ENCODE measurements around the gene SLC6A5. TPM values are rescaled to one million over a fixed set of nuclear protein-coding genes. Genes with fewer than 3 reads are reported as not detected.
A peak's percentile ranks its signal among the peaks of the same experiment; 100 is the strongest.

The SLC6A5 gene
- total RNA-seq, 2 donors from 2014 or later = 0.11 TPM; not detected in 1

DNA sequence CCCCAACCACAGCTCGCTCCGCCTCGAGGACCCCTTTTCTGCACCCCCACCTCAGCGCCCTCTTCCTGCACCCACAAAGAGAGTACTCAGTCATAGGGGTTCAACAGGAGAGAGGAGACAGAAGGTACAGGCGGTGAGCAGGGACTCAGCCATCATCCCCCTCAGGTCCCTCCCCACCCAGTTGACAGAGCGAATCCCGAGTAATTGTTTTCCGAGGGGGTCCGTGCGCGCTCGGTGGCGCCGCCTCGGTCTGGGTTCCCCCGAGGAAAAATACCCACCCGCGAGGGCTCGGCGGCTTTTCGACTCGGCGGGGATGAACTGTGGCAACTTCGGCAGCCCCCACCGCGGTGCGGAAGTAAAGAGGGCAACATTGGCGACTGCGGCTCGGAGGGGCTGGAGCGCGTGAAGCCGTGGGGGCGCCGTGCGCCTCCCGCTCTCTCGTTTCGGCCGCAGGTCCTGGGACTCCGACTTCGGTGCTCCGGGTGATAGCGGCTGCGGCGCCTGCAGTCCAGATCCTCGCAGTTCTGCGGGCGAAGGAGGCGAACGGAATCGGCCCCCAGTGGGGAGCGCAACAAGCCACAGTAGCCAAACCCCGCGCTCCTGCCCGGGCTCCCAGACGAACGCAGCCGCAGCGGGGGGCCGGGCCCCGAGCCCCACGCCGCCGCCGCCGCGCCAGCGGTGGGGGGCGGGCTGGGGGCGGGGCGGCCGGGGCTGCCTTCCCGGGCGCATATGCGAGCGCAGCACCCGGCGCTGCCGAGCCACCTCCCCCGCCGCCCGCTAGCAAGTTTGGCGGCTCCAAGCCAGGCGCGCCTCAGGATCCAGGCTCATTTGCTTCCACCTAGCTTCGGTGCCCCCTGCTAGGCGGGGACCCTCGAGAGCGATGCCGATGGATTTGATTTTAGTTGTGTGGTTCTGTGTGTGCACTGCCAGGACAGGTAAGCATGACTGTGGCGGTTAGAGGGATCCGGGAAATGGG, 69.7 kb downstream of the SLC6A5 start, which contains the start of gene NELL1:
NELL1 (plus strand) TSS at position 743 of the 976 bp plus-strand sequence.
- Histone ChIP-seq H3K9me3 (peaks cover 0 to 5% of the 10 kb centered on the region in 2 donors), H3K4me3 (peak within 1 kb of the TSS in 1 of 2 donors; percentile 35), H3K27ac (no peak within 1 kb of the TSS), H3K4me1 (peaks cover 0 to 18% of the 10 kb centered on the region in 2 donors), H3K36me3 (no peaks in the 10 kb centered on the region), H3K27me3 (peaks cover 8% of the 10 kb centered on the region in 2 donors)
- no peak for TF ChIP-seq CTCF (IDR thresholded peaks at IDR 0.05)
- no peak for DNase-seq (ENCODE audit: low spot score)

GRCh38 chr11:20669820-20670684, 70.6 kb downstream of the SLC6A5 start:
- Histone ChIP-seq H3K27me3 (peaks cover 8% of the 10 kb centered on the region in 2 donors), H3K36me3 (no peaks in the 10 kb centered on the region), H3K4me3 (peak overlapping the region in 1 of 2 donors; percentile 35), H3K4me1 (peaks cover 0 to 18% of the 10 kb centered on the region in 2 donors), H3K9me3 (peaks cover 0 to 5% of the 10 kb centered on the region in 2 donors), H3K27ac (no peak overlapping the region)
- no peak for DNase-seq (ENCODE audit: low spot score)
- no peak for TF ChIP-seq CTCF (IDR thresholded peaks at IDR 0.05)

- Histone ChIP-seq H3K4me3 (no peak overlapping the region), H3K27me3 (peaks cover 8% of the 10 kb centered on the region in 2 donors), H3K27ac (no peak overlapping the region), H3K4me1 (peaks cover 0 to 18% of the 10 kb centered on the region in 2 donors), H3K36me3 (no peaks in the 10 kb centered on the region), H3K9me3 (peaks cover 0 to 4% of the 10 kb centered on the region in 2 donors)
- TF ChIP-seq CTCF (IDR thresholded peaks at IDR 0.05) = no peak
- no peak for DNase-seq (ENCODE audit: low spot score)
Observed at GRCh38 chr11:20670932-20671403, 71.6 kb downstream of the SLC6A5 start.

- H3K27ac ChIP-seq = no peak overlapping the region
- no peaks in the 10 kb centered on the region for H3K36me3 ChIP-seq
- H3K27me3 ChIP-seq = peaks cover 8% of the 10 kb centered on the region in 2 donors
Observed at GRCh38 chr11:20671856-20672546, 72.6 kb downstream of the SLC6A5 start.

More at GRCh38 chr11:20671856-20672546, 72.6 kb downstream of the SLC6A5 start:
- no peak for TF ChIP-seq CTCF (IDR thresholded peaks at IDR 0.05)
- H3K4me1 ChIP-seq = peaks cover 0 to 18% of the 10 kb centered on the region in 2 donors
- DNase-seq (ENCODE audit: low spot score) = no peak
- no peak overlapping the region for H3K4me3 ChIP-seq
- no peaks in the 10 kb centered on the region for H3K9me3 ChIP-seq

Data from right atrium auricular region (tissue), 2 donors.